Measurements from ENCODE around the gene VWA5B1.

VWA5B1 gene

GRCh38 chr1:20370698-20371097 lies 80.0 kb downstream of the VWA5B1 start:
- DNase-seq, result peak; percentile 10

GRCh38 chr1:20371411-20371810 lies 80.7 kb downstream of the VWA5B1 start:
- no peak for DNase-seq

GRCh38 chr1:20371883-20372282 lies 81.2 kb downstream of the VWA5B1 start:
- no peak for DNase-seq

GRCh38 chr1:20372676-20373075 lies 82.0 kb downstream of the VWA5B1 start:
- no peak for DNase-seq

- no peak for DNase-seq
Measured at GRCh38 chr1:20373286-20373685, 82.6 kb downstream of the VWA5B1 start.

- no peak for DNase-seq
Measured at GRCh38 chr1:20373764-20374163, 83.1 kb downstream of the VWA5B1 start.

- DNase-seq, result no peak
Measured at GRCh38 chr1:20375563-20375962, 84.9 kb downstream of the VWA5B1 start.

- DNase-seq, result no peak
Measured at GRCh38 chr1:20376171-20376570, 85.5 kb downstream of the VWA5B1 start.

GRCh38 chr1:20376880-20377494 lies 86.3 kb downstream of the VWA5B1 start:
- DNase-seq, result no peak

GRCh38 chr1:20377516-20378270 lies 87.0 kb downstream of the VWA5B1 start:
- no peak for DNase-seq

GRCh38 chr1:20379075-20379474 lies 88.4 kb downstream of the VWA5B1 start:
- no peak for DNase-seq

GRCh38 chr1:20380175-20380574 lies 89.5 kb downstream of the VWA5B1 start:
- no peak for DNase-seq

GRCh38 chr1:20380616-20381035 lies 90.0 kb downstream of the VWA5B1 start:
- DNase-seq, result no peak

GRCh38 chr1:20381045-20381641 lies 90.5 kb downstream of the VWA5B1 start:
- DNase-seq, result no peak

- no peak for DNase-seq
Measured at GRCh38 chr1:20381961-20382360, 91.3 kb downstream of the VWA5B1 start.

GRCh38 chr1:20382711-20383110 lies 92.0 kb downstream of the VWA5B1 start:
- no peak for DNase-seq

GRCh38 chr1:20383631-20384030 lies 93.0 kb downstream of the VWA5B1 start:
- no peak for DNase-seq

GRCh38 chr1:20385630-20386029 lies 95.0 kb downstream of the VWA5B1 start:
- no peak for DNase-seq

GRCh38 chr1:20386323-20387081 lies 95.8 kb downstream of the VWA5B1 start:
- DNase-seq, result no peak

- DNase-seq, result no peak
Measured at GRCh38 chr1:20389571-20389970, 98.9 kb downstream of the VWA5B1 start.

- no peak for DNase-seq
Measured at GRCh38 chr1:20390589-20391331, 100.1 kb downstream of the VWA5B1 start.

- DNase-seq, result no peak
Measured at GRCh38 chr1:20395255-20395654, 104.6 kb downstream of the VWA5B1 start.

GRCh38 chr1:20398744-20399143 lies 108.1 kb downstream of the VWA5B1 start:
- no peak for DNase-seq

All from DMS79 treated with DMSO at 0.1 percent for 48 hours (cell line).